ENCODE measurements around the gene AK6.
"Not testable (repeated sequence)": the region's sequence is repeated elsewhere in the genome, so short reads cannot be mapped to it uniquely, and the experiment has no call there.

Gene AK6

GRCh38 chr5:69369340-69370121 is at the start of gene AK6, which contains the start of the genes RAD17 and TAF9:
Gene AK6 (minus strand): TSS chr5:69369520. CDS start chr5:69369490, 30 bp downstream.
Gene RAD17 (plus strand): TSS chr5:69369818. CDS start chr5:69372209, 2,391 bp downstream.
Gene TAF9 (minus strand): TSS chr5:69369520. CDS start chr5:69365737, 3,783 bp downstream.
- DNase-seq = peak; percentile 91 to 92

GRCh38 chr5:69418554-69418953 is 49.2 kb upstream of the AK6 start:
- no peak for DNase-seq

GRCh38 chr5:69416699-69417098 is 47.4 kb upstream of the AK6 start:
- DNase-seq = no peak

GRCh38 chr5:69416180-69416579 is 46.9 kb upstream of the AK6 start:
- DNase-seq = no peak

- DNase-seq = no peak
Measured at GRCh38 chr5:69415584-69415958, 46.3 kb upstream of the AK6 start.

GRCh38 chr5:69414885-69415583 is 45.7 kb upstream of the AK6 start, which contains the start of gene MARVELD2:
Gene MARVELD2 (plus strand): TSS chr5:69415116. CDS start chr5:69419386, 4,270 bp downstream.
- DNase-seq = peak; percentile 47 to 68

GRCh38 chr5:69404659-69405330 is 35.5 kb upstream of the AK6 start:
- DNase-seq = no peak

- DNase-seq = no peak
Measured at GRCh38 chr5:69378376-69378775, 9.1 kb upstream of the AK6 start.

GRCh38 chr5:69374911-69375446 is 5.7 kb upstream of the AK6 start:
- DNase-seq = no peak

- no peak for DNase-seq
Measured at GRCh38 chr5:69372394-69372793, 3.1 kb upstream of the AK6 start.

- DNase-seq = not testable (repeated sequence)
Measured at GRCh38 chr5:69370335-69370734, 1.0 kb upstream of the AK6 start.

- peak in 1 of 2 donors; percentile 25 for DNase-seq
Measured at GRCh38 chr5:69368458-69369339, 621 bp downstream of the AK6 start.

- no peak for DNase-seq
Measured at GRCh38 chr5:69367697-69368279, 1.5 kb downstream of the AK6 start.

GRCh38 chr5:69364850-69365249 is 4.5 kb downstream of the AK6 start:
- DNase-seq = no peak

- no peak for DNase-seq
Measured at GRCh38 chr5:69364414-69364813, 4.9 kb downstream of the AK6 start.

GRCh38 chr5:69360442-69360841 is 8.9 kb downstream of the AK6 start:
- DNase-seq = no peak

- no peak for DNase-seq
Measured at GRCh38 chr5:69359699-69360098, 9.6 kb downstream of the AK6 start.

- DNase-seq = no peak
Measured at GRCh38 chr5:69350664-69351063, 18.7 kb downstream of the AK6 start.

- DNase-seq = no peak
Measured at GRCh38 chr5:69343083-69343482, 26.2 kb downstream of the AK6 start.

- DNase-seq = no peak
Measured at GRCh38 chr5:69341520-69342161, 27.7 kb downstream of the AK6 start.

GRCh38 chr5:69335341-69335935 is 33.9 kb downstream of the AK6 start:
- DNase-seq = no peak

All from stimulated activated CD4-positive, alpha-beta T cell treated with anti-CD3 and anti-CD28 coated beads, Interleukin-2, amount 100 ng/mL, for 24 hours (primary cell).